Measurements from ENCODE around the gene USP54.

DNA sequence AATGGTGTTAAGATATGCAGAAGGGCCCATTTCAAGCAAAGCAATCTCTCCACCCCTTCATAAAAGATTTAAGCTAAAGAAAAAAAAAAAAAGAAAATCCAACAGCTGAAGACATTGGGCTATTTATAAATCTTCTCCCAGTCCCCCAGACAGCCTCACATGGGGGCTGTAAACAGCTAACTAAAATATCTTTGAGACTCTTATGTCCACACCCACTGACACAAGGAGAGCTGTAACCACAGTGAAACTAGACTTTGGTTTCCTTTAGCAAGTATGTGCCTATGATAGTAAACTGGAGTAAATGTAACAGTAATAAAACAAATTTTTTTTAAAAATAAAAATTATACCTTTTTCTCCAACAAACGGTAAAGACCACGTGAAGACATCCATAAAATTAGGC, 123.9 kb downstream of the USP54 start:
- TF ChIP-seq, protein P1, sequence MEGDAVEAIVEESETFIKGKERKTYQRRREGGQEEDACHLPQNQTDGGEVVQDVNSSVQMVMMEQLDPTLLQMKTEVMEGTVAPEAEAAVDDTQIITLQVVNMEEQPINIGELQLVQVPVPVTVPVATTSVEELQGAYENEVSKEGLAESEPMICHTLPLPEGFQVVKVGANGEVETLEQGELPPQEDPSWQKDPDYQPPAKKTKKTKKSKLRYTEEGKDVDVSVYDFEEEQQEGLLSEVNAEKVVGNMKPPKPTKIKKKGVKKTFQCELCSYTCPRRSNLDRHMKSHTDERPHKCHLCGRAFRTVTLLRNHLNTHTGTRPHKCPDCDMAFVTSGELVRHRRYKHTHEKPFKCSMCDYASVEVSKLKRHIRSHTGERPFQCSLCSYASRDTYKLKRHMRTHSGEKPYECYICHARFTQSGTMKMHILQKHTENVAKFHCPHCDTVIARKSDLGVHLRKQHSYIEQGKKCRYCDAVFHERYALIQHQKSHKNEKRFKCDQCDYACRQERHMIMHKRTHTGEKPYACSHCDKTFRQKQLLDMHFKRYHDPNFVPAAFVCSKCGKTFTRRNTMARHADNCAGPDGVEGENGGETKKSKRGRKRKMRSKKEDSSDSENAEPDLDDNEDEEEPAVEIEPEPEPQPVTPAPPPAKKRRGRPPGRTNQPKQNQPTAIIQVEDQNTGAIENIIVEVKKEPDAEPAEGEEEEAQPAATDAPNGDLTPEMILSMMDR (IDR thresholded peaks at IDR 0.05), result no peak
- no peak for TF ChIP-seq EZH2 (IDR thresholded peaks at IDR 0.05; ENCODE audit: borderline replicate concordance, insufficient read depth, low read depth, low read length, poor library complexity, severe bottlenecking)

All from B cell (primary cell).